Stimulated activated naive CD8-positive, alpha-beta T cell treated with anti-CD3 and anti-CD28 coated beads, Interleukin-15, Interleukin-2, amounts not matched to agents 100 ng/mL and 50 ng/mL, for 24 hours (primary cell): Measurements from ENCODE around the gene IGSF21.

ENCODE experiments used
- H3K27ac Mint-ChIP-seq: one replicate; pipeline ENCODE4 v1.8.0; 2021; ENCODE audit warnings: mild to moderate bottlenecking, mixed read lengths
- H3K27me3 Mint-ChIP-seq: one replicate; pipeline ENCODE4 v1.8.0; 2021; ENCODE audit warnings: mixed read lengths
- H3K36me3 Mint-ChIP-seq: one replicate; pipeline ENCODE4 v1.8.0; 2021; ENCODE audit warnings: low read depth, mixed read lengths
- H3K4me1 Mint-ChIP-seq: one replicate; pipeline ENCODE4 v1.8.0; 2021; ENCODE audit warnings: low read depth, mixed read lengths
- H3K4me3 Mint-ChIP-seq: one replicate; pipeline ENCODE4 v1.8.0; 2021; ENCODE audit warnings: mild to moderate bottlenecking, mixed read lengths
- H3K9me3 Mint-ChIP-seq: one replicate; pipeline ENCODE4 v1.8.0; 2021; ENCODE audit warnings: mixed read lengths

Gene IGSF21

GRCh38 chr1:18188820-18189517 lies 81.4 kb downstream of the IGSF21 start:
- H3K27me3 Mint-ChIP-seq: peaks cover 21% of the 10 kb centered on the region
- no peaks in the 10 kb centered on the region for H3K4me1 Mint-ChIP-seq
- H3K9me3 Mint-ChIP-seq: no peaks in the 10 kb centered on the region
- H3K27ac Mint-ChIP-seq: no peak overlapping the region
- no peaks in the 10 kb centered on the region for H3K36me3 Mint-ChIP-seq
- no peak overlapping the region for H3K4me3 Mint-ChIP-seq

GRCh38 chr1:18190598-18190997 lies 83.0 kb downstream of the IGSF21 start:
- H3K9me3 Mint-ChIP-seq: no peaks in the 10 kb centered on the region
- no peak overlapping the region for H3K4me3 Mint-ChIP-seq
- no peak overlapping the region for H3K27ac Mint-ChIP-seq
- peaks cover 15% of the 10 kb centered on the region for H3K27me3 Mint-ChIP-seq
- H3K4me1 Mint-ChIP-seq: no peaks in the 10 kb centered on the region
- H3K36me3 Mint-ChIP-seq: no peaks in the 10 kb centered on the region

- no peak overlapping the region for H3K4me3 Mint-ChIP-seq
- no peak overlapping the region for H3K27ac Mint-ChIP-seq
- no peaks in the 10 kb centered on the region for H3K4me1 Mint-ChIP-seq
- H3K36me3 Mint-ChIP-seq: no peaks in the 10 kb centered on the region
- H3K27me3 Mint-ChIP-seq: peaks cover 17% of the 10 kb centered on the region
- H3K9me3 Mint-ChIP-seq: no peaks in the 10 kb centered on the region
These were observed 83.4 kb downstream of the IGSF21 start for GRCh38 chr1:18191037-18191436.

- Mint-ChIP-seq H3K4me1 (no peaks in the 10 kb centered on the region), H3K36me3 (no peaks in the 10 kb centered on the region), H3K9me3 (no peaks in the 10 kb centered on the region), H3K27ac (no peak overlapping the region), H3K27me3 (peaks cover 18% of the 10 kb centered on the region), H3K4me3 (no peak overlapping the region)
These were observed 84.0 kb downstream of the IGSF21 start for GRCh38 chr1:18191481-18192155.

- Mint-ChIP-seq H3K27ac (no peak overlapping the region), H3K4me3 (no peak overlapping the region), H3K4me1 (no peaks in the 10 kb centered on the region), H3K27me3 (peaks cover 18% of the 10 kb centered on the region), H3K9me3 (no peaks in the 10 kb centered on the region), H3K36me3 (no peaks in the 10 kb centered on the region)
These were observed 84.6 kb downstream of the IGSF21 start for GRCh38 chr1:18192182-18192581.

GRCh38 chr1:18192974-18193373 lies 85.4 kb downstream of the IGSF21 start:
- Mint-ChIP-seq H3K9me3 (no peaks in the 10 kb centered on the region), H3K27me3 (peaks cover 22% of the 10 kb centered on the region), H3K36me3 (no peaks in the 10 kb centered on the region), H3K4me3 (no peak overlapping the region), H3K27ac (no peak overlapping the region), H3K4me1 (no peaks in the 10 kb centered on the region)

GRCh38 chr1:18197299-18197698 lies 89.7 kb downstream of the IGSF21 start:
- Mint-ChIP-seq H3K27me3 (peaks cover 41% of the 10 kb centered on the region), H3K4me3 (no peak overlapping the region), H3K9me3 (no peaks in the 10 kb centered on the region), H3K36me3 (no peaks in the 10 kb centered on the region), H3K27ac (no peak overlapping the region), H3K4me1 (no peaks in the 10 kb centered on the region)

GRCh38 chr1:18198260-18198659 lies 90.7 kb downstream of the IGSF21 start:
- Mint-ChIP-seq H3K9me3 (no peaks in the 10 kb centered on the region), H3K27me3 (peaks cover 38% of the 10 kb centered on the region), H3K27ac (no peak overlapping the region), H3K36me3 (no peaks in the 10 kb centered on the region), H3K4me3 (no peak overlapping the region), H3K4me1 (no peaks in the 10 kb centered on the region)

GRCh38 chr1:18199462-18199861 lies 91.9 kb downstream of the IGSF21 start:
- H3K27ac Mint-ChIP-seq: no peak overlapping the region
- H3K4me3 Mint-ChIP-seq: no peak overlapping the region
- H3K4me1 Mint-ChIP-seq: no peaks in the 10 kb centered on the region
- H3K9me3 Mint-ChIP-seq: no peaks in the 10 kb centered on the region
- H3K36me3 Mint-ChIP-seq: no peaks in the 10 kb centered on the region
- peaks cover 36% of the 10 kb centered on the region for H3K27me3 Mint-ChIP-seq

- Mint-ChIP-seq H3K27ac (no peak overlapping the region), H3K4me1 (no peaks in the 10 kb centered on the region), H3K27me3 (peaks cover 40% of the 10 kb centered on the region), H3K4me3 (no peak overlapping the region), H3K9me3 (no peaks in the 10 kb centered on the region), H3K36me3 (no peaks in the 10 kb centered on the region)
These were observed 92.6 kb downstream of the IGSF21 start for GRCh38 chr1:18200136-18200717.

- no peak overlapping the region for H3K27ac Mint-ChIP-seq
These were observed 93.3 kb downstream of the IGSF21 start for GRCh38 chr1:18200918-18201317.

GRCh38 chr1:18201997-18202719 lies 94.6 kb downstream of the IGSF21 start:
- Mint-ChIP-seq H3K27me3 (peaks cover 35% of the 10 kb centered on the region), H3K4me3 (no peak overlapping the region), H3K4me1 (no peaks in the 10 kb centered on the region), H3K9me3 (no peaks in the 10 kb centered on the region), H3K27ac (no peak overlapping the region), H3K36me3 (no peaks in the 10 kb centered on the region)

More at GRCh38 chr1:18200918-18201317, 93.3 kb downstream of the IGSF21 start:
- H3K9me3 Mint-ChIP-seq: no peaks in the 10 kb centered on the region
- H3K36me3 Mint-ChIP-seq: no peaks in the 10 kb centered on the region
- H3K4me3 Mint-ChIP-seq: no peak overlapping the region
- peaks cover 38% of the 10 kb centered on the region for H3K27me3 Mint-ChIP-seq
- no peaks in the 10 kb centered on the region for H3K4me1 Mint-ChIP-seq

- no peaks in the 10 kb centered on the region for H3K9me3 Mint-ChIP-seq
These were observed 96.0 kb downstream of the IGSF21 start for GRCh38 chr1:18203645-18204044.

GRCh38 chr1:18204575-18204974 lies 97.0 kb downstream of the IGSF21 start:
- Mint-ChIP-seq H3K9me3 (no peaks in the 10 kb centered on the region), H3K27ac (no peak overlapping the region), H3K4me1 (no peaks in the 10 kb centered on the region), H3K36me3 (no peaks in the 10 kb centered on the region), H3K4me3 (no peak overlapping the region), H3K27me3 (peaks cover 27% of the 10 kb centered on the region)

More at GRCh38 chr1:18203645-18204044, 96.0 kb downstream of the IGSF21 start:
- Mint-ChIP-seq H3K4me1 (no peaks in the 10 kb centered on the region), H3K27me3 (peaks cover 32% of the 10 kb centered on the region), H3K4me3 (no peak overlapping the region), H3K36me3 (no peaks in the 10 kb centered on the region), H3K27ac (no peak overlapping the region)

GRCh38 chr1:18205319-18205718 lies 97.7 kb downstream of the IGSF21 start:
- Mint-ChIP-seq H3K27ac (no peak overlapping the region), H3K36me3 (no peaks in the 10 kb centered on the region), H3K4me1 (no peaks in the 10 kb centered on the region)

More at GRCh38 chr1:18205319-18205718, 97.7 kb downstream of the IGSF21 start:
- Mint-ChIP-seq H3K9me3 (no peaks in the 10 kb centered on the region), H3K27me3 (peaks cover 22% of the 10 kb centered on the region), H3K4me3 (no peak overlapping the region)
